GM21529 (cell line): ENCODE results near the gene CD44.

Experiments
- ATAC-seq: cut with Tn5 transposase; IDR thresholded peaks from one replicate; pipeline ENCODE4 v1.9.1; 2021; ENCODE audit not compliant: unreplicated experiment

CD44 gene

GRCh38 chr11:35111161-35112055 is 27.6 kb upstream of the CD44 start:
- ATAC-seq: no peak

- no peak for ATAC-seq
These were observed 26.7 kb upstream of the CD44 start for GRCh38 chr11:35112056-35112845.

- ATAC-seq: no peak
These were observed 26.2 kb upstream of the CD44 start for GRCh38 chr11:35112846-35113105.

- peak; percentile 58 for ATAC-seq
These were observed 23.9 kb upstream of the CD44 start for GRCh38 chr11:35114906-35115687.

GRCh38 chr11:35115688-35116030 is 23.3 kb upstream of the CD44 start:
- no peak for ATAC-seq

- ATAC-seq: no peak
These were observed 22.7 kb upstream of the CD44 start for GRCh38 chr11:35116245-35116644.

- ATAC-seq: no peak
These were observed 22.0 kb upstream of the CD44 start for GRCh38 chr11:35116762-35117640.

- ATAC-seq: peak; percentile 84
These were observed 20.1 kb upstream of the CD44 start for GRCh38 chr11:35118906-35119305.

GRCh38 chr11:35121326-35121865 is 17.6 kb upstream of the CD44 start:
- no peak for ATAC-seq

GRCh38 chr11:35122308-35122707 is 16.7 kb upstream of the CD44 start:
- no peak for ATAC-seq

- peak; percentile 52 for ATAC-seq
These were observed 12.7 kb upstream of the CD44 start for GRCh38 chr11:35126000-35126878.

GRCh38 chr11:35126879-35127581 is 11.9 kb upstream of the CD44 start:
- no peak for ATAC-seq

- ATAC-seq: no peak
These were observed 11.4 kb upstream of the CD44 start for GRCh38 chr11:35127619-35128018.

- no peak for ATAC-seq
These were observed 7.9 kb upstream of the CD44 start for GRCh38 chr11:35131094-35131493.

- ATAC-seq: no peak
These were observed 7.1 kb upstream of the CD44 start for GRCh38 chr11:35131886-35132285.

GRCh38 chr11:35133656-35134055 is 5.3 kb upstream of the CD44 start:
- ATAC-seq: no peak

- ATAC-seq: no peak
These were observed 4.4 kb upstream of the CD44 start for GRCh38 chr11:35134403-35135148.

GRCh38 chr11:35135222-35135621 is 3.7 kb upstream of the CD44 start:
- no peak for ATAC-seq
